Globus pallidus (tissue), 1 donor: ENCODE results near the gene RUNX1.
A peak's percentile ranks its signal among the peaks of the same experiment; 100 is the strongest.

Experiments
- DNase-seq: peaks from one replicate; pipeline ENCODE4 v3.0.0-alpha.2; 2015; ENCODE audit warnings: low spot score

RUNX1 gene

GRCh38 chr21:34782506-34783360 is 266.4 kb downstream of the RUNX1 start:
- no peak for DNase-seq

GRCh38 chr21:34781526-34781925 is 267.6 kb downstream of the RUNX1 start:
- no peak for DNase-seq

GRCh38 chr21:34779860-34780259 is 269.2 kb downstream of the RUNX1 start:
- DNase-seq, result no peak

- no peak for DNase-seq
Measured at GRCh38 chr21:34775793-34776192, 273.3 kb downstream of the RUNX1 start.

- DNase-seq, result no peak
Measured at GRCh38 chr21:34774750-34775149, 274.4 kb downstream of the RUNX1 start.

GRCh38 chr21:34771512-34772028 is 277.5 kb downstream of the RUNX1 start:
- no peak for DNase-seq

GRCh38 chr21:34770576-34770975 is 278.5 kb downstream of the RUNX1 start:
- DNase-seq, result no peak

GRCh38 chr21:34768326-34768725 is 280.8 kb downstream of the RUNX1 start:
- no peak for DNase-seq

- DNase-seq, result no peak
Measured at GRCh38 chr21:34766862-34767261, 282.2 kb downstream of the RUNX1 start.

GRCh38 chr21:34765619-34766018 is 283.5 kb downstream of the RUNX1 start:
- DNase-seq, result no peak

- no peak for DNase-seq
Measured at GRCh38 chr21:34764715-34765284, 284.3 kb downstream of the RUNX1 start.

- no peak for DNase-seq
Measured at GRCh38 chr21:34762786-34763185, 286.3 kb downstream of the RUNX1 start.

GRCh38 chr21:34761758-34762330 is 287.3 kb downstream of the RUNX1 start:
- DNase-seq, result no peak

GRCh38 chr21:34754690-34755647 is 294.1 kb downstream of the RUNX1 start:
- DNase-seq, result no peak

- DNase-seq, result no peak
Measured at GRCh38 chr21:34748862-34749261, 300.2 kb downstream of the RUNX1 start.

GRCh38 chr21:34745557-34746255 is 303.4 kb downstream of the RUNX1 start:
- peak; percentile 52 for DNase-seq

GRCh38 chr21:34744801-34745200 is 304.3 kb downstream of the RUNX1 start:
- DNase-seq, result no peak

- DNase-seq, result no peak
Measured at GRCh38 chr21:34743831-34744230, 305.3 kb downstream of the RUNX1 start.

- no peak for DNase-seq
Measured at GRCh38 chr21:34743285-34743684, 305.8 kb downstream of the RUNX1 start.

- no peak for DNase-seq
Measured at GRCh38 chr21:34740198-34740597, 308.9 kb downstream of the RUNX1 start.
